Prostate gland (tissue), 2 donors: ENCODE data around the gene ULK3.

ENCODE experiments used
- POLR2AphosphoS5 ChIP-seq: sonication (generic); formaldehyde crosslinking; IDR thresholded peaks from one replicate; pipeline ENCODE4 v1.6.1; 2017; ENCODE audit warnings: antibody characterized with exemption
- TF ChIP-seq, protein P1 (sequence below), 4 experiments: fragments of 200-600 bp in 2 of 4; fragments of 450-650 bp in 2 of 4; sonication (generic) in 2 of 4; IDR thresholded peaks; 1 replicate in 3 of 4; 2 replicates in 1 of 4; pipeline ENCODE4 v1.5.1; 2016 to 2019; ENCODE audit warnings: antibody characterized with exemption in 4 of 4, mild to moderate bottlenecking in 2 of 4, moderate library complexity in 2 of 4

DNA sequence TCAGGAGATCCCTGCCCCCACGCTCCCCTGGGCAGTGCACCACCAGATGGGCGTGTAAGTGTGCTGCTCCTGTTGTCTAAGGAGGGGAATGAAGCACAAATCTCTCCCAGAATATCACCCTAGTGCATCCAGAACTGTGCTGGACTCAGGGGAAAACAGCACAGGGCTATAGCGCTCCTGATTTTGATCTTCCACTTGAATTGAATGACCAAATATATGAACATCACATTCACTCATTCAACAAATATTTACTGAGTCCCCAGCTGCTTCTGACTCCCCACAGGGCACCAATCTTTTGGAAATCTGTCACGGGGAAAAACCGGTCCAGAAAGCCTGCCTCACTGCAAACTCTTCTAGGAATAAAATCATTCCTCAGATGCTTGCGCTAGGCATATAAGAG lies 14.1 kb downstream of the ULK3 start:
- TF ChIP-seq, protein P1, sequence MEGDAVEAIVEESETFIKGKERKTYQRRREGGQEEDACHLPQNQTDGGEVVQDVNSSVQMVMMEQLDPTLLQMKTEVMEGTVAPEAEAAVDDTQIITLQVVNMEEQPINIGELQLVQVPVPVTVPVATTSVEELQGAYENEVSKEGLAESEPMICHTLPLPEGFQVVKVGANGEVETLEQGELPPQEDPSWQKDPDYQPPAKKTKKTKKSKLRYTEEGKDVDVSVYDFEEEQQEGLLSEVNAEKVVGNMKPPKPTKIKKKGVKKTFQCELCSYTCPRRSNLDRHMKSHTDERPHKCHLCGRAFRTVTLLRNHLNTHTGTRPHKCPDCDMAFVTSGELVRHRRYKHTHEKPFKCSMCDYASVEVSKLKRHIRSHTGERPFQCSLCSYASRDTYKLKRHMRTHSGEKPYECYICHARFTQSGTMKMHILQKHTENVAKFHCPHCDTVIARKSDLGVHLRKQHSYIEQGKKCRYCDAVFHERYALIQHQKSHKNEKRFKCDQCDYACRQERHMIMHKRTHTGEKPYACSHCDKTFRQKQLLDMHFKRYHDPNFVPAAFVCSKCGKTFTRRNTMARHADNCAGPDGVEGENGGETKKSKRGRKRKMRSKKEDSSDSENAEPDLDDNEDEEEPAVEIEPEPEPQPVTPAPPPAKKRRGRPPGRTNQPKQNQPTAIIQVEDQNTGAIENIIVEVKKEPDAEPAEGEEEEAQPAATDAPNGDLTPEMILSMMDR (IDR thresholded peaks at IDR 0.05) = no peak
- TF ChIP-seq POLR2AphosphoS5 = no peak
